ENCODE data around the gene EYS.

GRCh38 chr6:65014006-65014405 is 693.0 kb downstream of the EYS start:
- no peak for TF ChIP-seq MAX (IDR thresholded peaks at IDR 0.05)
- TF ChIP-seq CTCF (IDR thresholded peaks at IDR 0.05; ENCODE audit: low read depth, low read length, missing input control): no peak
- no peak for TF ChIP-seq TAF1 (conservative IDR thresholded peaks at IDR 0.05)
- TF ChIP-seq YY1 (IDR thresholded peaks at IDR 0.05): no peak
- TF ChIP-seq ZBTB33 (IDR thresholded peaks at IDR 0.05): no peak
- TF ChIP-seq ATF3 (IDR thresholded peaks at IDR 0.05): no peak
- no peak for TF ChIP-seq REST (IDR thresholded peaks at IDR 0.05)
- TF ChIP-seq JUND (IDR thresholded peaks at IDR 0.05): no peak
